ENCODE measurements around the gene PIGX.

- no peak for TF ChIP-seq EZH2 (IDR thresholded peaks at IDR 0.05; ENCODE audit: borderline replicate concordance)
- TF ChIP-seq CTCF (IDR thresholded peaks at IDR 0.05; ENCODE audit: poor library complexity) = no peak
- no peak for TF ChIP-seq EZH2phosphoT487 (IDR thresholded peaks at IDR 0.05; ENCODE audit: low read depth, severe bottlenecking, unreplicated experiment)
These were observed 23.8 kb upstream of the PIGX start for GRCh38 chr3:196688349-196688748.
